Measurements from ENCODE around the gene TLE5. TPM values are rescaled to one million over a fixed set of nuclear protein-coding genes. Genes with fewer than 3 reads are reported as not detected.

Gene TLE5
- total and polyA plus RNA-seq, 9 of the 15 experiments (the other 6 are each of a cell fraction or from before 2014, with no cell fraction given): 2.0 to 347 (median 235) TPM

- peak overlapping the region; percentile 77 for H3K27ac ChIP-seq (ENCODE audit: extremely low read depth, low read depth, low read length)
- H3K36me3 ChIP-seq (ENCODE audit: control insufficient read depth, insufficient read depth, low read length): no peaks in the 10 kb centered on the region
- no peaks in the 10 kb centered on the region for H3K9me3 ChIP-seq (replicated peaks; ENCODE audit: control insufficient read depth, insufficient read depth, low read depth, low read length)
- WGBS (ENCODE audit: insufficient coverage, low coverage, missing lambda C conversion rate): 3% methylated on average over 28 of the region's 28 CpGs
- H3K79me2 ChIP-seq (ENCODE audit: control insufficient read depth, insufficient read depth, low read length): no peaks in the 10 kb centered on the region
- peak; percentile 78 to 99 (median 86) for DNase-seq (ENCODE audit: extremely low read depth in 1 of 4, low spot score in 3 of 4)
- no peaks in the 10 kb centered on the region for H3K27me3 ChIP-seq (ENCODE audit: control insufficient read depth in 2 of 2, insufficient read depth in 2 of 2, low read length in 2 of 2)
- peaks cover 5 to 31% of the 10 kb centered on the region in 2 experiments; a peak in 4 of 5 replicates for H3K4me1 ChIP-seq (replicated peaks in 1 of 2; ENCODE audit: control insufficient read depth in 2 of 2, insufficient read depth in 2 of 2, low read length in 2 of 2)
- H4K20me1 ChIP-seq (replicated peaks; ENCODE audit: control insufficient read depth, insufficient read depth, low read length): no peaks in the 10 kb centered on the region
- peak overlapping the region; percentile 67; the same call in 1 of the 2 replicates for H2AFZ ChIP-seq (ENCODE audit: low read depth, low read length)
- H3K9me1 ChIP-seq (ENCODE audit: control insufficient read depth, insufficient read depth, low read length): no peaks in the 10 kb centered on the region
- ChIA-PET POLR2A (interaction anchor here (0.6 to 1.0 kb wide), 3 partner anchors 26 to 741 kb away, joined by 3 read pairs; no protein-coding TSS in a partner anchor), CTCF (ENCODE audit: low intra/inter-chr PET ratio) (no interaction called here)
- peak; percentile 98 for ATAC-seq
- peak; percentile 97 for FAIRE-seq
- in situ Hi-C loops (cut with MboI): no loop called here
- peak overlapping the region; percentile 43 for H3K4me3 ChIP-seq
- intact Hi-C loops (cut with micrococcal nuclease): no loop called here
- peak overlapping the region; percentile 42 to 67; a peak in 3 of 4 replicates for H3K9ac ChIP-seq (ENCODE audit: insufficient read depth in 1 of 2, low read depth in 2 of 2, low read length in 2 of 2)
- H3K4me2 ChIP-seq (ENCODE audit: insufficient read depth, low read length): peak overlapping the region; percentile 69
- BruUV-seq (replicated peaks): no TSS peak
- TF ChIP-seq MAFK (IDR thresholded peaks at IDR 0.05; ENCODE audit: low read length): no peak
- TF ChIP-seq ZKSCAN1 (IDR thresholded peaks at IDR 0.05; ENCODE audit: low read depth, low read length): no peak
- no peak for TF ChIP-seq ZNF121 (CRISPR knock-in tag; conservative IDR thresholded peaks at IDR 0.05)
- no peak for TF ChIP-seq RERE (CRISPR knock-in tag; IDR thresholded peaks at IDR 0.05; ENCODE audit: borderline replicate concordance)
- no peak for TF ChIP-seq ZZZ3 (IDR thresholded peaks at IDR 0.05)
- no peak for TF ChIP-seq SRSF9 (IDR thresholded peaks at IDR 0.05; ENCODE audit: borderline replicate concordance, low read depth, low read length)
- TF ChIP-seq NUFIP1 (IDR thresholded peaks at IDR 0.05; ENCODE audit: partially characterized antibody): no peak
- peak; percentile 58 to 91; a peak in 1 of 4 replicates for TF ChIP-seq UBTF (IDR thresholded peaks at IDR 0.05; ENCODE audit: borderline replicate concordance in 1 of 2, low read depth in 2 of 2, low read length in 2 of 2)
- peak; percentile 51 to 79; a peak in 3 of 4 replicates for TF ChIP-seq TRIM24 (IDR thresholded peaks at IDR 0.05)
- peak; percentile 82; the same call in 1 of the 2 replicates for TF ChIP-seq HDAC2 (IDR thresholded peaks at IDR 0.05)
- no peak for TF ChIP-seq SIRT6 (IDR thresholded peaks at IDR 0.05; ENCODE audit: low read depth, low read length)
- peak; percentile 72 for TF ChIP-seq ZSCAN29 (IDR thresholded peaks at IDR 0.05)
- no peak for TF ChIP-seq ZBTB43 (CRISPR knock-in tag; IDR thresholded peaks at IDR 0.05)
These were observed 14.7 kb downstream of the TLE5 start for GRCh38 chr19:3047496-3048189.

Data from K562 (cell line).